Activated CD8-positive, alpha-beta T cell treated with anti-CD3 and anti-CD28 coated beads for 36 hours (primary cell): Measurements from ENCODE around the gene SPTAN1. TPM values are rescaled to one million over a fixed set of nuclear protein-coding genes. Genes with fewer than 3 reads are reported as not detected.

ENCODE experiments used
- ATAC-seq: fragments of 200-7000 bp; cut with Tn5 transposase; one replicate; pipeline ENCODE4 v1.10.0; 2021; ENCODE audit warnings: mild to moderate bottlenecking, moderate library complexity
- CTCF ChIA-PET: fragments of 350-600 bp; sonication (Branson Sonifier 250); formaldehyde crosslinking; loops from one replicate; lab custom pipeline; 2021; ENCODE audit warnings: antibody characterized with exemption; lab: Charles Lee
- POLR2A ChIA-PET: fragments of 350-600 bp; sonication (Branson Sonifier 250); formaldehyde crosslinking; loops from one replicate; lab custom pipeline; 2021; ENCODE audit warnings: antibody characterized with exemption; lab: Charles Lee
- DNase-seq: peaks from one replicate; pipeline ENCODE4 v3.0.0-alpha.2; 2020
- H3K27ac Mint-ChIP-seq: one replicate; pipeline ENCODE4 v1.8.0; 2021; ENCODE audit warnings: mild to moderate bottlenecking, mixed read lengths
- H3K27me3 Mint-ChIP-seq: one replicate; pipeline ENCODE4 v1.8.0; 2021; ENCODE audit warnings: mixed read lengths
- H3K36me3 Mint-ChIP-seq: one replicate; pipeline ENCODE4 v1.8.0; 2021; ENCODE audit warnings: low read depth, mixed read lengths
- H3K4me1 Mint-ChIP-seq: one replicate; pipeline ENCODE4 v1.8.0; 2021; ENCODE audit warnings: low read depth, mixed read lengths
- H3K4me3 Mint-ChIP-seq: one replicate; pipeline ENCODE4 v1.8.0; 2021; ENCODE audit warnings: mild to moderate bottlenecking, moderate library complexity, mixed read lengths
- H3K9me3 Mint-ChIP-seq: one replicate; pipeline ENCODE4 v1.8.0; 2021; ENCODE audit warnings: mixed read lengths
- CTCF ChIP-seq: fragments of 200-600 bp; IDR thresholded peaks from one replicate; pipeline ENCODE4 v1.8.0; 2022; ENCODE audit warnings: antibody characterized with exemption, mild to moderate bottlenecking
- intact Hi-C: fragments of 100-400 bp; cut with micrococcal nuclease; formaldehyde crosslinking; loops from one replicate; pipeline ENCODE4 v1.10.0; 2022
- total RNA-seq, 2 experiments: library from RNA; stranded (reverse); gene quantifications; one replicate each; pipeline ENCODE4 v1.2.3, GENCODE V29; 2021

The SPTAN1 gene
- total RNA-seq, 2 experiments from 2014 or later, result 178 to 183 TPM

- ChIA-PET CTCF (interaction anchor here (1.4 kb wide), 1 partner anchor 17 kb away, joined by 4 read pairs; no protein-coding TSS in a partner anchor), POLR2A (no interaction called here)
- ATAC-seq (no peak), DNase-seq (no peak)
- H3K27me3 Mint-ChIP-seq, result no peaks in the 10 kb centered on the region
- intact Hi-C loops, result no loop called here
- TF ChIP-seq CTCF, result no peak
- no peaks in the 10 kb centered on the region for H3K9me3 Mint-ChIP-seq
- H3K36me3 Mint-ChIP-seq, result peaks cover 26% of the 10 kb centered on the region
- H3K4me1 Mint-ChIP-seq, result peaks cover 1% of the 10 kb centered on the region
- no peak overlapping the region for H3K27ac Mint-ChIP-seq
- H3K4me3 Mint-ChIP-seq, result no peak overlapping the region
Observed at GRCh38 chr9:128593856-128594255, 41.5 kb downstream of the SPTAN1 start.

GRCh38 chr9:128595471-128595870 is 43.1 kb downstream of the SPTAN1 start:
- Mint-ChIP-seq H3K4me1 (no peaks in the 10 kb centered on the region), H3K9me3 (no peaks in the 10 kb centered on the region), H3K36me3 (peaks cover 28% of the 10 kb centered on the region), H3K27ac (no peak overlapping the region), H3K4me3 (no peak overlapping the region), H3K27me3 (no peaks in the 10 kb centered on the region)
- DNase-seq (no peak), ATAC-seq (no peak)
- intact Hi-C loops, result no loop called here
- POLR2A ChIA-PET, result interaction anchor here (0.7 to 0.8 kb wide), 2 partner anchors 12 to 369 kb away, joined by 3 read pairs; no protein-coding TSS in a partner anchor
- no peak for TF ChIP-seq CTCF
- CTCF ChIA-PET, result interaction anchor here (1.0 kb wide), 1 partner anchor 9 kb away, joined by 4 read pairs; no protein-coding TSS in a partner anchor

- no peaks in the 10 kb centered on the region for H3K9me3 Mint-ChIP-seq
- ChIA-PET POLR2A (no interaction called here), CTCF (no interaction called here)
- no peak overlapping the region for H3K4me3 Mint-ChIP-seq
- TF ChIP-seq CTCF, result no peak
- H3K27ac Mint-ChIP-seq, result peak overlapping the region; percentile 25
- ATAC-seq (no peak), DNase-seq (no peak)
- no peaks in the 10 kb centered on the region for H3K4me1 Mint-ChIP-seq
- H3K36me3 Mint-ChIP-seq, result peaks cover 23% of the 10 kb centered on the region
- no peaks in the 10 kb centered on the region for H3K27me3 Mint-ChIP-seq
- intact Hi-C loops, result no loop called here
Observed at GRCh38 chr9:128600099-128600498, 47.7 kb downstream of the SPTAN1 start.

GRCh38 chr9:128603697-128604096 is 51.3 kb downstream of the SPTAN1 start:
- CTCF ChIA-PET, result interaction anchor here (1.2 to 1.3 kb wide), 2 partner anchors 8 to 165 kb away, joined by 4 to 8 read pairs; no protein-coding TSS in a partner anchor
- Mint-ChIP-seq H3K27ac (peak overlapping the region; percentile 31), H3K36me3 (peaks cover 31% of the 10 kb centered on the region), H3K9me3 (no peaks in the 10 kb centered on the region), H3K27me3 (no peaks in the 10 kb centered on the region), H3K4me1 (no peaks in the 10 kb centered on the region), H3K4me3 (no peak overlapping the region)
- intact Hi-C loops, result no loop called here
- TF ChIP-seq CTCF, result no peak
- DNase-seq (no peak), ATAC-seq (no peak)
- POLR2A ChIA-PET, result interaction anchor here (1.3 kb wide), 1 partner anchor 8 kb away, joined by 4 read pairs; no protein-coding TSS in a partner anchor

GRCh38 chr9:128607642-128608350 is 55.4 kb downstream of the SPTAN1 start:
- Mint-ChIP-seq H3K36me3 (peaks cover 39% of the 10 kb centered on the region), H3K27me3 (no peaks in the 10 kb centered on the region), H3K9me3 (no peaks in the 10 kb centered on the region), H3K4me3 (no peak overlapping the region), H3K27ac (no peak overlapping the region), H3K4me1 (no peaks in the 10 kb centered on the region)
- DNase-seq (no peak), ATAC-seq (no peak)
- intact Hi-C loops, result no loop called here
- TF ChIP-seq CTCF, result no peak
- POLR2A ChIA-PET, result interaction anchor here (0.7 kb wide), 1 partner anchor 13 kb away, joined by 3 read pairs; no protein-coding TSS in a partner anchor
- CTCF ChIA-PET, result no interaction called here
